CD14-positive monocyte (primary cell): ENCODE data around the gene EFEMP2. TPM values are rescaled to one million over a fixed set of nuclear protein-coding genes. Genes with fewer than 3 reads are reported as not detected.

Source experiments
- DNase-seq, 3 donors: peaks; one replicate each; pipeline ENCODE4 v3.0.0-alpha.2; 2011 to 2022
- H2AFZ ChIP-seq: 2 replicates; pipeline ENCODE4 v1.6.0; 2012; ENCODE audit warnings: mild to moderate bottlenecking, low read depth, low read length, inconsistent platforms; ENCODE audit not compliant: insufficient read depth, poor library complexity, severe bottlenecking
- H3K27ac ChIP-seq, 2 donors: 1 replicate in 1 of 2; 2 replicates in 1 of 2; pipeline ENCODE4 v1.5.1; 2012 to 2013; ENCODE audit warnings: low read length in 2 of 2, control low read depth in 1 of 2, inconsistent platforms in 1 of 2, low read depth in 1 of 2, mild to moderate bottlenecking in 1 of 2
- H3K27me3 ChIP-seq, 2 donors: one replicate each; pipeline versions ENCODE4 v1.6.0 to v1.6.1; 2011 to 2013; ENCODE audit warnings: low read length in 2 of 2; ENCODE audit not compliant: control insufficient read depth in 2 of 2, insufficient read depth in 2 of 2
- H3K36me3 ChIP-seq, 2 donors: replicated peaks in 1 of 2; 1 replicate in 1 of 2; 2 replicates in 1 of 2; pipeline versions ENCODE4 v1.5.1 to v1.6.1; 2012 to 2013; ENCODE audit warnings: low read length in 2 of 2, control low read depth in 1 of 2, inconsistent platforms in 1 of 2, mild to moderate bottlenecking in 1 of 2; ENCODE audit not compliant: insufficient read depth in 2 of 2, control insufficient read depth in 1 of 2
- H3K4me1 ChIP-seq, 2 donors: 1 replicate in 1 of 2; 2 replicates in 1 of 2; pipeline versions ENCODE4 v1.5.1 to v1.6.1; 2012 to 2013; ENCODE audit warnings: low read length in 2 of 2, control low read depth in 1 of 2, inconsistent platforms in 1 of 2, mild to moderate bottlenecking in 1 of 2, moderate library complexity in 1 of 2; ENCODE audit not compliant: insufficient read depth in 2 of 2, control insufficient read depth in 1 of 2
- H3K4me2 ChIP-seq: replicated peaks from 2 replicates; pipeline ENCODE3; 2012; ENCODE audit warnings: low read length, moderate library complexity, mild to moderate bottlenecking; ENCODE audit not compliant: poor library complexity, severe bottlenecking; ENCODE audit errors: extremely low read depth
- H3K4me3 ChIP-seq, 3 experiments: fragments of 200-600 bp in 1 of 3; sonication (generic) in 1 of 3; replicated peaks in 1 of 3; 1 replicate in 2 of 3; 2 replicates in 1 of 3; pipeline ENCODE4 v1.5.1; 2011 to 2013; ENCODE audit warnings: low read length in 3 of 3, mild to moderate bottlenecking in 3 of 3, control low read depth in 2 of 3, low read depth in 2 of 3, inconsistent platforms in 1 of 3, moderate library complexity in 1 of 3
- H3K79me2 ChIP-seq: 2 replicates; pipeline ENCODE4 v1.6.0; 2012; ENCODE audit warnings: mild to moderate bottlenecking, control low read depth, inconsistent platforms, low read length, moderate library complexity; ENCODE audit not compliant: insufficient read depth
- H3K9ac ChIP-seq: 2 replicates; pipeline ENCODE4 v1.6.0; 2017; ENCODE audit warnings: low read length, mild to moderate bottlenecking; ENCODE audit not compliant: insufficient read depth, poor library complexity, severe bottlenecking
- H3K9me3 ChIP-seq, 2 donors: replicated peaks in 1 of 2; 1 replicate in 1 of 2; 2 replicates in 1 of 2; pipeline versions ENCODE4 v1.5.1 to v1.6.1; 2012 to 2013; ENCODE audit warnings: low read length in 2 of 2, control low read depth in 1 of 2; ENCODE audit not compliant: control insufficient read depth in 1 of 2, insufficient read depth in 1 of 2
- H4K20me1 ChIP-seq: 2 replicates; pipeline ENCODE4 v1.6.0; 2012; ENCODE audit warnings: mild to moderate bottlenecking, low read length, control low read depth, moderate library complexity; ENCODE audit not compliant: insufficient read depth
- H3K27ac Mint-ChIP-seq, 7 donors: one replicate each; pipeline ENCODE4 v1.8.0; 2020; ENCODE audit warnings: mild to moderate bottlenecking in 7 of 7, mixed read lengths in 7 of 7, moderate library complexity in 6 of 7, inconsistent platforms in 2 of 7
- H3K27me3 Mint-ChIP-seq, 3 donors: one replicate each; pipeline ENCODE4 v1.8.0; 2021 to 2022; ENCODE audit warnings: low read depth in 3 of 3, mild to moderate bottlenecking in 3 of 3, mixed read lengths in 3 of 3, moderate library complexity in 3 of 3, inconsistent platforms in 1 of 3
- H3K36me3 Mint-ChIP-seq, 2 donors: one replicate each; pipeline ENCODE4 v1.8.0; 2020; ENCODE audit warnings: mixed read lengths in 2 of 2, inconsistent platforms in 1 of 2, mild to moderate bottlenecking in 1 of 2
- H3K4me1 Mint-ChIP-seq: one replicate; pipeline ENCODE4 v1.8.0; 2020; ENCODE audit warnings: mild to moderate bottlenecking, mixed read lengths
- H3K4me3 Mint-ChIP-seq, 2 donors: one replicate each; pipeline ENCODE4 v1.8.0; 2020; ENCODE audit warnings: mild to moderate bottlenecking in 2 of 2, mixed read lengths in 2 of 2, moderate library complexity in 1 of 2
- H3K9me3 Mint-ChIP-seq, 7 donors: one replicate each; pipeline ENCODE4 v1.8.0; 2020 to 2022; ENCODE audit warnings: mixed read lengths in 7 of 7, mild to moderate bottlenecking in 6 of 7, moderate library complexity in 6 of 7, inconsistent platforms in 2 of 7
- WGBS: methylation state at CpG from one replicate; pipeline ENCODE4 v1.1.5; 2013; ENCODE audit warnings: missing lambda C conversion rate; ENCODE audit not compliant: insufficient coverage; 5-methylcytosine and 5-hydroxymethylcytosine counted together
- intact Hi-C, 2 donors: fragments of 100-400 bp; cut with micrococcal nuclease; formaldehyde crosslinking; loops; one replicate each; pipeline versions ENCODE4 v1.15.0 to v1.15.1; 2023
- polyA plus RNA-seq, 3 donors: library from polyadenylated mRNA; depleted of rRNA in 1 of 3; unstranded in 2 of 3; stranded (reverse) in 1 of 3; fragments of 300-500 nt in 2 of 3; fragments of >200 nt in 1 of 3; fragmentation: Illumina TruSeq in 2 of 3; gene quantifications; 1 replicate in 2 of 3; 2 replicates in 1 of 3; pipeline ENCODE4 v1.2.3, GENCODE V29; 2012 to 2021
- TF ChIP-seq, protein P1 (sequence below): fragments of 200-600 bp; IDR thresholded peaks from one replicate; pipeline ENCODE4 v1.8.0; 2022; ENCODE audit warnings: antibody characterized with exemption, mild to moderate bottlenecking

The EFEMP2 gene
- polyA plus RNA-seq, 3 donors = 0.44 to 14.7 TPM; not detected in 1

GRCh38 chr11:65861165-65861505 is 11.5 kb downstream of the EFEMP2 start:
- Mint-ChIP-seq H3K36me3 (peaks cover 37 to 53% of the 10 kb centered on the region in 2 donors), H3K4me3 (peak overlapping the region; percentile 91 to 96), H3K27ac (peak overlapping the region; percentile 56 to 99 (median 97)), H3K4me1 (peaks cover 35% of the 10 kb centered on the region), H3K27me3 (peaks cover 0 to 2% (median 1%) of the 10 kb centered on the region in 3 donors), H3K9me3 (peaks cover 0 to 2% (median 0%) of the 10 kb centered on the region in 7 donors)
- 42% methylated on average over 4 of the region's 14 CpGs for WGBS
- peak overlapping the region; percentile 59 to 98 (median 92) for H3K4me3 ChIP-seq
- peak overlapping the region; percentile 86 to 95 for H3K27ac ChIP-seq
- intact Hi-C loops = no loop called here
- no peak for DNase-seq
- H3K4me2 ChIP-seq = peak overlapping the region; percentile 96
- peak overlapping the region; percentile 87 for H2AFZ ChIP-seq
- H3K4me1 ChIP-seq = peaks cover 35 to 43% of the 10 kb centered on the region in 2 donors
- TF ChIP-seq, protein P1, sequence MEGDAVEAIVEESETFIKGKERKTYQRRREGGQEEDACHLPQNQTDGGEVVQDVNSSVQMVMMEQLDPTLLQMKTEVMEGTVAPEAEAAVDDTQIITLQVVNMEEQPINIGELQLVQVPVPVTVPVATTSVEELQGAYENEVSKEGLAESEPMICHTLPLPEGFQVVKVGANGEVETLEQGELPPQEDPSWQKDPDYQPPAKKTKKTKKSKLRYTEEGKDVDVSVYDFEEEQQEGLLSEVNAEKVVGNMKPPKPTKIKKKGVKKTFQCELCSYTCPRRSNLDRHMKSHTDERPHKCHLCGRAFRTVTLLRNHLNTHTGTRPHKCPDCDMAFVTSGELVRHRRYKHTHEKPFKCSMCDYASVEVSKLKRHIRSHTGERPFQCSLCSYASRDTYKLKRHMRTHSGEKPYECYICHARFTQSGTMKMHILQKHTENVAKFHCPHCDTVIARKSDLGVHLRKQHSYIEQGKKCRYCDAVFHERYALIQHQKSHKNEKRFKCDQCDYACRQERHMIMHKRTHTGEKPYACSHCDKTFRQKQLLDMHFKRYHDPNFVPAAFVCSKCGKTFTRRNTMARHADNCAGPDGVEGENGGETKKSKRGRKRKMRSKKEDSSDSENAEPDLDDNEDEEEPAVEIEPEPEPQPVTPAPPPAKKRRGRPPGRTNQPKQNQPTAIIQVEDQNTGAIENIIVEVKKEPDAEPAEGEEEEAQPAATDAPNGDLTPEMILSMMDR = no peak
- no peaks in the 10 kb centered on the region for H3K9me3 ChIP-seq
- peaks cover 49% of the 10 kb centered on the region for H3K79me2 ChIP-seq
- peak overlapping the region; percentile 86 for H3K9ac ChIP-seq
- H4K20me1 ChIP-seq = peaks cover 50% of the 10 kb centered on the region
- H3K27me3 ChIP-seq = no peaks in the 10 kb centered on the region
- peaks cover 42 to 51% of the 10 kb centered on the region in 2 donors for H3K36me3 ChIP-seq

GRCh38 chr11:65860278-65861164 is 12.1 kb downstream of the EFEMP2 start, which contains the start of gene MUS81:
TSS of gene MUS81 (plus strand) at chr11:65860433. CDS start at chr11:65860754, 321 bp downstream.
- H4K20me1 ChIP-seq = peaks cover 52% of the 10 kb centered on the region
- H3K4me1 ChIP-seq = peaks cover 41 to 49% of the 10 kb centered on the region in 2 donors
- Mint-ChIP-seq H3K4me1 (peaks cover 41% of the 10 kb centered on the region), H3K4me3 (peak within 1 kb of the TSS; percentile 91 to 96), H3K27ac (peak within 1 kb of the TSS; percentile 91 to 99 (median 97)), H3K36me3 (peaks cover 38 to 54% of the 10 kb centered on the region in 2 donors), H3K9me3 (peaks cover 0 to 5% (median 0%) of the 10 kb centered on the region in 7 donors), H3K27me3 (peaks cover 0 to 2% (median 1%) of the 10 kb centered on the region in 3 donors)
- peak within 1 kb of the TSS; percentile 87 for H2AFZ ChIP-seq
- H3K4me2 ChIP-seq = peak within 1 kb of the TSS; percentile 96
- intact Hi-C loops = no loop called here
- H3K9me3 ChIP-seq = no peaks in the 10 kb centered on the region
- peak within 1 kb of the TSS; percentile 86 for H3K9ac ChIP-seq
- H3K27ac ChIP-seq = peak within 1 kb of the TSS; percentile 86 to 95
- no peaks in the 10 kb centered on the region for H3K27me3 ChIP-seq
- H3K36me3 ChIP-seq = peaks cover 42 to 51% of the 10 kb centered on the region in 2 donors
- TF ChIP-seq, protein P1 = peak; percentile 96
- under 1% methylated on average over 72 of the region's 78 CpGs for WGBS
- H3K4me3 ChIP-seq = peak within 1 kb of the TSS; percentile 59 to 98 (median 92)
- DNase-seq = peak; percentile 86 to 90 (median 89)
- peaks cover 55% of the 10 kb centered on the region for H3K79me2 ChIP-seq
